Measurements from ENCODE around the gene TRAF3IP3. TPM values are rescaled to one million over a fixed set of nuclear protein-coding genes. Genes with fewer than 3 reads are reported as not detected.

The TRAF3IP3 gene
- total RNA-seq, 1 donor from 2014 or later, result 443 TPM

DNA sequence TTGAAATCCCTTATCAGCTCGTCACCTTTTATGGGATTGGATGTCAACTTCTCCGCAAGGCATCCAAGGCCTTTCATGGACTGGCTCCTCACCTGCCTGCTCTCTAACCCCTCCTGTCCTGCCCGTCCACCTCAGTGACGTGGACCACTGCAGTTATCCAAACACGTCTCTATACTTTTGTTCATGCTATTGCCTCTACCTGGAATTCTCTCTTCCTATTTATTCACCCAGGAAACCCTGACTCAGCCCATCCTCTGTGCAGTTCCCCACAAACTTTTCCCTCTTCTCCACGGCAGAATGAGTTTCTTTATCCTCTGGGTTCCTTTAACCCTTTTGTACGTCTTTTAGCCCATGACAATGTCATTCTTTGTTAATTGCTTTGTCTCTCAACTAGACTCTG is 66.9 kb downstream of the TRAF3IP3 start:
- intact Hi-C loops (cut with micrococcal nuclease), result loop anchor here (1.0 to 10.0 kb wide), 8 partner anchors 16 to 1958 kb away; partner anchors contain the start of genes IRF6, PLXNA2 and SLC30A1

DNA sequence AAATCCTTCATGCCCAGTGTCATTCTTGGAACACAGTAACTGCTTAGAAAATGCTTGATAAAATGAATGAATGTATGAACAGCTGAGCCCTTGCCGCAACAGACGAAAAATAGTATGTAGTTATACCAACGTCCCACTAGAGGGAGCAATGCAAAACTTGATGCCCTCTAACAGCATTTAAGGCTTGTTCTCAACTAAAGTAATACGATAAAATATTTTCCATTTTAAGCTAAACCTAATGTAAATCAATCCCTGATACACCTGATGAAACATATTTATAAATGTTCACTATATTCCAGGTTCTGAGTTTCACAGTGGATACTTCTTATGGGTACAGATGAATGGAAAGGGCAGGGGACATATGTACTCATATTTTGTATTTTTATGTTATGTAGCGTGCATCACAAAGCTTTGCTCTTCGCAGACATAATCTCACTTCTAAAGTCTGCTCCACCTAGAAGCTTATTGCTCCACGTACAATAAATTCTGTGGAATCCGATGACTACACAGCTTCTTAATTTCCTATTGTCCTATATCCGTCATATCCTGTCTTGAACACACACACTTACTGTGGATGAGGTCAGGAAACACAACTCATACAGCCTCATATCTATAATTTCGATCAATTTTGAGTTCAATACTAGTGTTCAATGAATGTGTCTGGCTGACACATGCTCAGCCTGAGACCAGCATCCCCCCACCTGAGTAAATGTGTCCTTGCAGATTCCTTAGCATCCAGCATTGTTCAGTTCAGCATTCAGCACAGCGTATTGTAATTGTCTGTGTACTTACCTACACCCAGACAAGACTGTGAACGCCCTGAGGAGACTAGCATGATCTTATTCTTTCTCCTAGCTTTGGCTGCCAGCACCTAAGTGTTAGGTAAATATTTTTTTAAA is 67.5 kb downstream of the TRAF3IP3 start:
- intact Hi-C loops (cut with micrococcal nuclease), result loop anchor here (1.0 to 10.0 kb wide), 8 partner anchors 17 to 1959 kb away; partner anchors contain the start of genes IRF6, PLXNA2 and SLC30A1

DNA sequence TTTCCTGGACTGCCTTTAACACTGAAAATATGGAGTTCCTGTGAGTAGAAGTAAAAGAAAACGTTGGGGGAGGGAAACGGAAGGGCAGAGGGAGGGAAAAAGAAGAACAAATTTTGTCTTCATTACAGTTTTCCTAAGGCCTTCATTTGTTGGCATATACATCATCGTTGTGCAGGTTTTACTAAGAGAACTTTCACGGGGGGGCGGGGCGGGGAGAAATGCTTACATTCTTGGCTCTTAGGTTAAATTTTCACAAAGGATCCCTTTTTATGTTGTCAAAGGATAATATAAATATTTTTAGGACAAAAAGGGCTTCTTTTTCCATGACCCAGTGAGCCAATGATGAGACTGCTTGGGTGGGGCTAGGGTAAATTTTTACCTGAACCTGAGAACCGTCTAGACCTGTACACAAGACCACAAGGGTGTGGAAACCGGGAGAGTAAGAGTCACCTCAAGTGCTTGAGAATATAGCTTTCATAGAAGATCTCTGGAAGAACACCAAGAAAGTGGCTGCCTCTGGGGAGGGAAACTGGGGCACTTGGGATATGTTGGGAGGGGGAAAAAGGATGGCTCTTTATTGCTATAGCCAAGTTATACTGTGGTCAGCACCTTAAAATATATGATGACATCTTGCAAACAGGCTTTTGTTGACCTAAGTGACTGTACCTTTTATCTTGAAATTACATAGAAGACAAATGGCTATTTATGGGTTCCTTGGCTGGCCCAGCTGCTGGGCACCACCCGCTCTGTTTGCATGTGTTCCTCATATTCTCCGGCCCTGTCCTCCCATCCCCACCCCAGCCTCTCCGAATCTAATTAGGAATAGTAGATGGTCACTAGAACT is 70.0 kb downstream of the TRAF3IP3 start:
- intact Hi-C loops (cut with micrococcal nuclease), result loop anchor here (2.0 to 10.0 kb wide), 8 partner anchors 133 to 1961 kb away; partner anchors contain the start of genes PLXNA2 and SLC30A1

DNA sequence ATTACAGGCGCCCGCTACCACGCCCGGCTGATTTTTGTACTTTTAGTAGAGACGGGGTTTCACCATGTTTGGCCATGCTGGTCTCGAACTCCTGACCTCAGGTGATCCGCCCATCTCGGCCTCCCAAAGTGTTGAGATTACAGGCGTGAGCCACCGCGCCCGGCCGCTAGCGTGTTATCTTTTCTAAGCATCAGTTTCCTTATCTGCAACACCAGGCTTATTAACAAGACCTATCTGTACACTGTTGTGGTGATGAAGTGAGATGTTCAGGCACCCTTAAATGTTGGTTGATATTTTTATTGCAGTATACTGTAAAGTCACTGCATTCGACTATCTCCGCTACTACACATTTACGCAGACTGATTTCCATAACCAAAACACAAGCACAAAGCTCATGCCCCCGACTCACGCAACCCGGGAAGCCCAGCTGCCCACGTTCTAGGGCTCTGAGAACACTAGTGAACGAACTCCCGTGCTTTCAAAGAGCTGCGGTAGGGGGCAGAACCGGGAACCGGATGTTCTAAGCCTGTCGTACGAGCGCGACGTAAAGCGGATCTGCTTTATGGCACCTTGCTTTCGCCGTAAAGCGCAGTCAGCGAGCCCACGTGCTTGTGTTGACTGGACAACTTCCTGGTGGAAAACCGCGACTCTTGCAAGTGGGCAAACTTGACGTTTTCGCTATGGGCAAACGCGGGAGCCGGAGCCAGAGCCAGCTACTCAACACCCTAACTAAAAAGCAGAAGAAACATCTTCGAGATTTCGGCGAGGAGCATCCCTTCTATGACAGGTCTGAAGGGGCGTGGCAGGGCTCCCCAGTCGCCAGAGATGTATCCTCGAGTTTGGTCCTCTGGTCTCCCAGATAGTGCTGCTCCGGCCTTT is 71.8 kb downstream of the TRAF3IP3 start, which contains the start of gene UTP25:
Gene UTP25 (plus strand): TSS at position 589 of the 879 bp plus-strand sequence. CDS start 92 bp downstream, at position 681.
- intact Hi-C loops (cut with micrococcal nuclease), result loop anchor here (1.0 to 10.0 kb wide), 14 partner anchors 38 to 1963 kb away; partner anchors contain the start of genes C1orf74, PLXNA2, SLC30A1 and TRAF3IP3

DNA sequence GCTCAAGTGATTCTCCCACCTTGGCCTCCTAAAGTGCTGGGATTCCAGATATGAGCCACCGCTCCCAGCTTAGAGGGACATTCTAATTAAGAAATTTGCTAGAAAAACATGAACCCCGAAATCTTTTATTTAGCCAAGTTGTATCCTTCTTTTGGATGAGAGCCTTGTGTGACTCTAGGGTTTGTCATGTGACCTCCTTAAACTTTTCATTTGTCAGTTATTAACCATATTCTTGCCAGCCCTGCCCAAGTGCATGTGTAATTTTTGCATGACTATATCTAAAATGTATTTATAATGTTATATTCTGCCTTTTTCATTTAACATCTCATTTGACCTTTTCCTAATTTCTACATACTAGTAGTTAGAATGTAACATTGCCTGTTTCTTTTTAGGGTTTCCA is 73.9 kb downstream of the TRAF3IP3 start:
- intact Hi-C loops (cut with micrococcal nuclease), result loop anchor here (5.0 to 10.0 kb wide), 6 partner anchors 618 to 1965 kb away; partner anchors contain the start of genes PLXNA2 and SLC30A1

DNA sequence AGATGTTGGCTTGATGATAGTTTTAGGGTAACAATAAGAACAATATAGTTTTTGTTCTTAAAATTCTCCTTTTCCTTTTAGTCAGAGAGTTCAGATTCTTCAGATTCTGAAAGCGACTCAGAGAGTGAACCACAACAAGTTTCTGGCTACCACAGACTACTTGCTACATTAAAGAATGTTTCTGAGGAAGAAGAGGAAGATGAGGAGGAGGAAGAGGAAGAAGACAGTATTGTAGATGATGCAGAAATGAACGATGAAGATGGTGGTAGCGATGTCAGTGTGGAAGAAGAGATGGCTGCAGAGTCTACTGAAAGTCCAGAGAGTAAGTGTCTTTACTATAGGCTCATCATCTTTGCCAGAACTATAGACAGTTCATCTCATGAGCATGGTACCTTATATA is 74.9 kb downstream of the TRAF3IP3 start:
- intact Hi-C loops (cut with micrococcal nuclease), result no loop called here

DNA sequence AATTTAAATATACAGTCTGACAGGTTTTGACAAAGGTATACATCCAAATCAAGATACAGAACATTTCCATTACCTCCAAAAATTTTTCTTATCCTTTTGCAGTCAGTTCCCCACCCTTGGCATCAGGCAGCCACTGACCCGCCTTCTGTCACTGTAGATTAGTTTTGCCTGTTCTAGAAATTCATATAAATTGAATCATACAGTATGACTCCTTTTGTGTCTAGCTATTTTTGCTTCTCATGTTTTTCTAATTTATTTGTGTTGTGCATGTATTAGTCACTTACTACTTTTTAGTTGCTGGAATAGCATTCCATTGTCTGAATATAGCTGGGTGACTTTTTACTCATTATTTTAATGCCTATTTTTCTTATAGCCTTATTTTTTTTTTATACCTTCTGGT is 75.8 kb downstream of the TRAF3IP3 start:
- intact Hi-C loops (cut with micrococcal nuclease), result no loop called here

Other genes starting within 250 kb of the TRAF3IP3 start
- not detected in 2 replicates for gene CAMK1G, start 172.3 kb upstream of the TRAF3IP3 start, total RNA-seq
- 5.7 and 10.0 TPM in 2 replicates for gene LAMB3, start 103.6 kb upstream of the TRAF3IP3 start, total RNA-seq
- gene G0S2, start 80.6 kb upstream of the TRAF3IP3 start, total RNA-seq, result 47.5 and 51.7 TPM in 2 replicates
- gene HSD11B1, start 51.2 kb upstream of the TRAF3IP3 start, total RNA-seq, result 15.8 and 16.1 TPM in 2 replicates
- gene C1orf74, start 28.5 kb downstream of the TRAF3IP3 start, total RNA-seq, result 1.6 and 2.0 TPM in 2 replicates
- gene IRF6, start 50.1 kb downstream of the TRAF3IP3 start, total RNA-seq, result 0.15 TPM in 1 of 2 replicates, not detected in the other
- gene UTP25, start 71.9 kb downstream of the TRAF3IP3 start, total RNA-seq, result 11.0 and 11.2 TPM in 2 replicates
- gene SYT14, start 182.2 kb downstream of the TRAF3IP3 start, total RNA-seq, result not detected in 2 replicates